NB4 (cell line): Measurements from ENCODE around the gene SSR2.

Source experiments
- DNase-seq: peaks from one replicate; pipeline ENCODE4 v3.0.0; 2010; ENCODE audit warnings: low read depth
- H3K4me3 ChIP-seq: one replicate; pipeline ENCODE4 v1.5.1; 2011; ENCODE audit warnings: mild to moderate bottlenecking, low read depth, low read length, moderate library complexity
- CTCF ChIP-seq: IDR thresholded peaks from one replicate; pipeline ENCODE4 v1.5.1; 2012; ENCODE audit warnings: low read depth, low read length
- MAX ChIP-seq: IDR thresholded peaks from 2 replicates; pipeline ENCODE4 v1.6.1; 2011; ENCODE audit warnings: low read depth, low read length
- MYC ChIP-seq: IDR thresholded peaks from 2 replicates; pipeline ENCODE4 v1.6.1; 2011; ENCODE audit warnings: low read depth, low read length
- POLR2A ChIP-seq: IDR thresholded peaks from 2 replicates; pipeline ENCODE4 v1.6.1; 2011; ENCODE audit warnings: mild to moderate bottlenecking; ENCODE audit not compliant: insufficient read length; ENCODE audit errors: extremely low read depth

Gene SSR2

GRCh38 chr1:156020293-156021092 lies at the start of gene SSR2:
Gene SSR2, minus strand, starts transcription at chr1:156020951. Its CDS starts 784 bp downstream, at chr1:156020167.
- H3K4me3 ChIP-seq, result peak within 1 kb of the TSS; percentile 75
- DNase-seq, result peak; percentile 93
- TF ChIP-seq CTCF, result no peak
- peak; percentile 69; the same call in 1 of the 2 replicates for TF ChIP-seq MYC
- peak; percentile 66; the same call in 1 of the 2 replicates for TF ChIP-seq MAX
- TF ChIP-seq POLR2A, result peak; percentile 75

GRCh38 chr1:156070548-156070947 lies 49.8 kb upstream of the SSR2 start:
- TF ChIP-seq MAX (no peak), MYC (no peak), CTCF (no peak), POLR2A (no peak)
- no peak for DNase-seq
- no peak overlapping the region for H3K4me3 ChIP-seq

GRCh38 chr1:156069490-156070455 lies 49.0 kb upstream of the SSR2 start:
- H3K4me3 ChIP-seq, result no peak overlapping the region
- DNase-seq, result peak; percentile 74
- TF ChIP-seq CTCF (no peak), MYC (no peak), MAX (no peak), POLR2A (no peak)

- H3K4me3 ChIP-seq, result no peak overlapping the region
- TF ChIP-seq POLR2A, result no peak
- TF ChIP-seq MAX, result no peak
- no peak for TF ChIP-seq CTCF
- TF ChIP-seq MYC, result no peak
- DNase-seq, result no peak
Observed at GRCh38 chr1:156067262-156067661, 46.5 kb upstream of the SSR2 start.

- H3K4me3 ChIP-seq, result no peak overlapping the region
- no peak for TF ChIP-seq MAX
- TF ChIP-seq MYC, result no peak
- no peak for TF ChIP-seq CTCF
- TF ChIP-seq POLR2A, result no peak
- DNase-seq, result no peak
Observed at GRCh38 chr1:156065871-156066270, 45.1 kb upstream of the SSR2 start.
